GM12892 (cell line): ENCODE results near the gene FGF4.

ENCODE experiments used
- POLR2A ChIP-seq: IDR thresholded peaks from 2 replicates; pipeline ENCODE4 v1.6.1; 2011; ENCODE audit warnings: low read depth, low read length, control low read depth
- POLR2AphosphoS5 ChIP-seq: IDR thresholded peaks from 2 replicates; pipeline ENCODE4 v1.6.1; 2011; ENCODE audit warnings: low read depth, low read length, control low read depth
- TAF1 ChIP-seq: IDR thresholded peaks from 2 replicates; pipeline ENCODE4 v1.6.1; 2011; ENCODE audit warnings: low read depth, mild to moderate bottlenecking, control low read depth, low read length, borderline replicate concordance

DNA sequence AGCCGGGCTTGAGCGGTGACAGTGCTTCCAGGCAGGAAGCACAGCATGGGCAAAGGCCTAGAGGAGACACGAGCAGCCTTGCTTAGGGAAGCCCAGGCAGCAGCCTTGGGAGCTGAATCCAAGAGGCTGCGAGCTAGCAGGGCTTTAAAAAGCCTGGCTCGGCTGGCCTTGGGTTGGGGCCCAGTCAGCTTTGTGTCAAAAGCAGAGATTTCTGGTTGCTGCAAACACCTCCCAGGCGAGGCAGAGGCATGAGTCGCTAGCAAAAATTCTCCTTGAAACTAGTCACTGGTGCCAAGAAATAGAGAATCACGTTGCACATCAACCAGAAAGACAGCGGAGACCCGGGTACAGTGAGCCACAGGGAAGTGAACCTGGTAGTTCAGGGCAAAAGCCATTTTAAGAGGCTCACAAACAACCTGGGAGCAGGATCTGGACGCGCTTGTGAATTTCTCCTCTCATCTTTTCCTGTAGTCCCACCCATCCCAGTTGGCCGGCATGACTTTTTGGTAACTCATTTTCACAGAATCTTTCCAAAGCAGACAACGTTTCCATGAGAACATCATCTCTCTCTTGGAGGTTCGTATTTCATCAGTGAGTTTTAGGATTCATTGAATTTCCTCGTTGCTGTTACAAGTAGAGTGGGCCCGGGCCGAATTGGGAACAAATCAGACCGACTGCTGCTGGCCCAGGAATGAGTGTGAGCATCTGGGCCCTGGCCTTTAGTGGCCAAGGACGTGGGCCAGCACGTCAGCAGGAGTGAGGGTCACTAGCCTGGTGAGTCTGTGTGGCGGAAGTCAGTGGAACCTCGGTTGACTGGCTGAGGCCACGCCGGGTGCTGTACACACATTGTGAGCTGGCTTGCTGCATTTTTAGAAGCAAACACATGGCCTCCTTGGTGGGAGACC, 16.4 kb upstream of the FGF4 start:
- TF ChIP-seq POLR2A (no peak), POLR2AphosphoS5 (no peak), TAF1 (no peak)
